Fibroblast of the aortic adventitia (primary cell): Measurements from ENCODE around the gene PEX1. TPM values are rescaled to one million over a fixed set of nuclear protein-coding genes. Genes with fewer than 3 reads are reported as not detected.
"Not testable (repeated sequence)": the region's sequence is repeated elsewhere in the genome, so short reads cannot be mapped to it uniquely, and the experiment has no call there.

Experiments used
- DNase-seq: peaks from one replicate; pipeline ENCODE4 v3.0.0-alpha.2; 2010; ENCODE audit warnings: low read depth
- H3K4me3 ChIP-seq: 2 replicates; pipeline ENCODE4 v1.5.1; 2011; ENCODE audit warnings: low read depth, mild to moderate bottlenecking, control low read depth, low read length, moderate library complexity
- CTCF ChIP-seq: IDR thresholded peaks from 2 replicates; pipeline ENCODE4 v1.5.1; 2011; ENCODE audit warnings: mild to moderate bottlenecking, low read length, control low read depth, inconsistent platforms; ENCODE audit not compliant: insufficient read depth
- total RNA-seq: library from RNA; depleted of rRNA; stranded (reverse); fragments of >200 nt; gene quantifications from 2 replicates; pipeline ENCODE4 v1.2.3, GENCODE V29; 2012; ENCODE audit warnings: low replicate concordance

Gene PEX1
- total RNA-seq, 1 donor = 22.3 TPM

DNA sequence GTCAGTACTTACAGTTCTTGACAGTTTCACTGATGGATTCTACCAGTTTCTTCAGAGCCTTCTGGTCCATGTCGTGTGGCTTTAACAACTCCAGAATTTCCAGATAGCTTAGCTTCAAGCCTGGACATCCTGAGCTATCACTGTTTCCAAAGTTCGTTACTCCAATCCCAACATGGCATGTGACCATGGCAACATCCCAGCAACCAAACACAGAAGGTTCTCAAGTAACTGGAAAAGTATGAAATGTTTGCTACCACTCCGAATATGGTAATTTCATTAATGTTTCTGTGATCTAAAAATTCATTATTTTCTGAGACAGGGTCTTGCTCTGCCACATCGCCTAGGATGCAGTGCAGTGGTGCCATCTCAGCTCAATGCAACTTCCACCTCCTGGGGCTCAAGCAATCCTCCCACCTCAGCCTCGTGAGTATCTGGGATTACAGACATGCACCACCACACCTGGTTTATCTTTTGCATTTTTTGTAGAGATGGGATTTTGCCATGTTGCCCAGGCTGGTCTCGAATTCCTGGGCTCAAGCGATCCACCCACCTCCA lies 29.6 kb upstream of the PEX1 start:
- DNase-seq = no peak
- no peak overlapping the region for H3K4me3 ChIP-seq
- no peak for TF ChIP-seq CTCF

DNA sequence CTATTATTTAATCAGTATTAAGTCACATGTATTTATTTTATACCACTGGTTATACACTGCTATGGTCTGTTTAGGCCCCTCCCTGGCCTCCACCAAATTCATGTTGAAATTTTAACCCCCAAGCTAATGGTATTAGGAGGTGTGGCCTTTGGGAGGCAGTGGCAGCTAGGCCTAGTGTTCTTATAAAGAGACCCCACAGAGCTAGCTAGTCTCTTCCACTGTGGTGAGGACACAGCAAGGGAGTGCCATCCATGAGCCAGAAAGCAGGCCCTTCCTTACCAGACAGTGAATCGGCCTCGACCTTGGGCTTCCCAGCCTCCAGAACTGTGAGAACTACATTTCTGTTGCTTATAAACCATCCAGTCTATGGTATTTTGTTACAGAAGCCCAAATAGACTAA lies 28.9 kb upstream of the PEX1 start:
- no peak for TF ChIP-seq CTCF
- no peak overlapping the region for H3K4me3 ChIP-seq
- DNase-seq = no peak

- no peak for TF ChIP-seq CTCF
- DNase-seq = no peak
- no peak overlapping the region for H3K4me3 ChIP-seq
Observed at GRCh38 chr7:92550194-92550593, 21.9 kb upstream of the PEX1 start.

- TF ChIP-seq CTCF = no peak
- no peak for DNase-seq
- H3K4me3 ChIP-seq = no peak overlapping the region
Observed at GRCh38 chr7:92547579-92547978, 19.3 kb upstream of the PEX1 start.

DNA sequence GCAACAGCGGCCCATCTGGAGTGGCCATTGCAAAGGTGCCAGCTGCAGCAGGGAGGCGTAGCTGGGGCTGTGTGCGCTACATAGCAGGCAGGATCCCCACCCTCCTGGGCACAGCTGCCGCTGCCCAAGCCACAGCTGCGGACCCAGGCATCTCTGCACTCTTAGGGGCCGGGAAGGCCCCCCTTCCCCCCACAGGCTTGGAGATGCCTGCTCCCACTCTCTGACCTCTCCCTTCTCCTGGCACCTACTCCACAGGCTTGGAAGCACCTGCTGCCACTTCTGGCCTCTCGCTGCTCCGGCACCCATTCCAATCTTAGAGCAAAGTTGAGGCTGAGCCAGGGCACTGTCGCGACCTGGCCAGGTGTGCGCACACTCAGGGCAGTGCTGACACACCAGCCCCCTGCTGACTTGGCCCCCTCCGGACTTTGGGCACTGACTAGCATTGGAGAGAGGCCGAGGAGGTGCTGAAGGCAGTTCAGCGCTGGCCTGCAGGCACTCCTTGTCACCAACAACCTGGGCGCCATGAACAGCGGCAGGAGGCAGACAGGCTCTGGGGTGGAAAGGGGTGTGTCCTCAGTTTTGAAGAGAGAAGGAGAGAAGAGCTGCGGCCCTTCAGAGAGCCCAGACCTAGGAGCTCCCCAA lies 18.7 kb upstream of the PEX1 start:
- no peak overlapping the region for H3K4me3 ChIP-seq
- no peak for DNase-seq
- no peak for TF ChIP-seq CTCF

- H3K4me3 ChIP-seq, DNase-seq: not testable (repeated sequence)
Observed at GRCh38 chr7:92545116-92545515, 16.8 kb upstream of the PEX1 start.

DNA sequence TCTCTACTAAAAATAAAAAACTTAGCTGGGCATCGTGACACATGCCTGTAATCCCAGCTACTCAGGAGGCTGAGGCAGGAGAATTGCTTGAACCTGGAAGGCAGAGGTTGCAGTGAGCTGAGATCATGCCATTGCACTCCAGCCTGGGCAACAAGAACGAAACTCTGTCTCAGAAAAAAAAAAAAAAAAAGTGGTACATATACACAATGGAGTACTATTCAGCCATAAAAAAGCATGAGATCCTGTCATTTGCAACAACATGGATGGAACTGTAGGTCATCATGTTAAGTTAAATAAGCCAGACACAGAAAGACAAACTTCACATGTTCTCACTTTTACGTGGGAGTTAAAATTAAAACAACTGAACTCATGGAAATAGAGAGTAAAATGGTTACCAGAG lies 15.2 kb upstream of the PEX1 start:
- not testable (repeated sequence) for DNase-seq, H3K4me3 ChIP-seq

DNA sequence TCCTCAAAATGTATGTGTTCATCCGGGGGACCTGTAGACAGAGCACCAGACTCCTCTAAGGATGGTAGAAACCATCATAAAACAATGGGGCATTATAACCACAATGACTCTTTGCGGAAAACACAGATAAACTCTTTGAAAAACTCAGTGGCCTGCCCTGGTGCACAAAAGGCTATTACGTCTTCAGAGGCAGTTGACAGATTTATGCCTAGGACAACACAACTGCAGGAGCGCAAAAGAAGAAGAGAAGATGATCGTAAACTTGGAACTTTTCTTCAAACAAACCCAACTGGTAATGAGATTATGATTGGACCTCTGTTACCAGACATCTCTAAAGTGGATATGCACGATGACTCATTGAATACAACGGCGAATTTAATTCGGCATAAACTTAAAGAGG lies 6.3 kb upstream of the PEX1 start:
- DNase-seq = no peak
- TF ChIP-seq CTCF = no peak
- no peak overlapping the region for H3K4me3 ChIP-seq
